GM11168 (cell line): ENCODE data around the gene SIK2.
"Not testable (repeated sequence)": the region's sequence is repeated elsewhere in the genome, so short reads cannot be mapped to it uniquely, and the experiment has no call there.

Experiments used
- in situ Hi-C: fragments of 300-500 bp; cut with MboI; formaldehyde crosslinking; loops from one replicate; pipeline ENCODE4 v1.12.0; 2022; ENCODE audit warnings: low sequenced_read_pairs; ENCODE audit not compliant: unreplicated experiment

The SIK2 gene

GRCh38 chr11:111645657-111646316, 43.5 kb downstream of the SIK2 start:
- in situ Hi-C loops: no loop called here

GRCh38 chr11:111651336-111651735, 49.1 kb downstream of the SIK2 start:
- in situ Hi-C loops: not testable (repeated sequence)

GRCh38 chr11:111652184-111652583, 49.9 kb downstream of the SIK2 start:
- in situ Hi-C loops: no loop called here

- in situ Hi-C loops: no loop called here
Measured at GRCh38 chr11:111654601-111655000, 52.4 kb downstream of the SIK2 start.

GRCh38 chr11:111655924-111656323, 53.7 kb downstream of the SIK2 start:
- in situ Hi-C loops: no loop called here

- in situ Hi-C loops: not testable (repeated sequence)
Measured at GRCh38 chr11:111657905-111658304, 55.7 kb downstream of the SIK2 start.

- in situ Hi-C loops: not testable (repeated sequence)
Measured at GRCh38 chr11:111658493-111658892, 56.2 kb downstream of the SIK2 start.

GRCh38 chr11:111659201-111660115, 57.2 kb downstream of the SIK2 start:
- in situ Hi-C loops: no loop called here

GRCh38 chr11:111660822-111661221, 58.6 kb downstream of the SIK2 start:
- in situ Hi-C loops: no loop called here

- in situ Hi-C loops: no loop called here
Measured at GRCh38 chr11:111663820-111664219, 61.6 kb downstream of the SIK2 start.

GRCh38 chr11:111665777-111666176, 63.5 kb downstream of the SIK2 start:
- in situ Hi-C loops: no loop called here

- in situ Hi-C loops: no loop called here
Measured at GRCh38 chr11:111668980-111669379, 66.7 kb downstream of the SIK2 start.

GRCh38 chr11:111671383-111671782, 69.1 kb downstream of the SIK2 start:
- in situ Hi-C loops: no loop called here

GRCh38 chr11:111672949-111673348, 70.7 kb downstream of the SIK2 start:
- in situ Hi-C loops: no loop called here

GRCh38 chr11:111674941-111675340, 72.7 kb downstream of the SIK2 start:
- in situ Hi-C loops: no loop called here

- in situ Hi-C loops: no loop called here
Measured at GRCh38 chr11:111675891-111676290, 73.6 kb downstream of the SIK2 start.

- in situ Hi-C loops: no loop called here
Measured at GRCh38 chr11:111676878-111677585, 74.8 kb downstream of the SIK2 start.

GRCh38 chr11:111680486-111681175, 78.4 kb downstream of the SIK2 start:
- in situ Hi-C loops: no loop called here

GRCh38 chr11:111683806-111684205, 81.6 kb downstream of the SIK2 start:
- in situ Hi-C loops: no loop called here

- in situ Hi-C loops: no loop called here
Measured at GRCh38 chr11:111684251-111684650, 82.0 kb downstream of the SIK2 start.
